ENCODE data around the gene ARL14EP. TPM values are rescaled to one million over a fixed set of nuclear protein-coding genes. Genes with fewer than 3 reads are reported as not detected.
A peak's percentile ranks its signal among the peaks of the same experiment; 100 is the strongest.

ARL14EP gene
- 25.4 TPM for total RNA-seq

DNA sequence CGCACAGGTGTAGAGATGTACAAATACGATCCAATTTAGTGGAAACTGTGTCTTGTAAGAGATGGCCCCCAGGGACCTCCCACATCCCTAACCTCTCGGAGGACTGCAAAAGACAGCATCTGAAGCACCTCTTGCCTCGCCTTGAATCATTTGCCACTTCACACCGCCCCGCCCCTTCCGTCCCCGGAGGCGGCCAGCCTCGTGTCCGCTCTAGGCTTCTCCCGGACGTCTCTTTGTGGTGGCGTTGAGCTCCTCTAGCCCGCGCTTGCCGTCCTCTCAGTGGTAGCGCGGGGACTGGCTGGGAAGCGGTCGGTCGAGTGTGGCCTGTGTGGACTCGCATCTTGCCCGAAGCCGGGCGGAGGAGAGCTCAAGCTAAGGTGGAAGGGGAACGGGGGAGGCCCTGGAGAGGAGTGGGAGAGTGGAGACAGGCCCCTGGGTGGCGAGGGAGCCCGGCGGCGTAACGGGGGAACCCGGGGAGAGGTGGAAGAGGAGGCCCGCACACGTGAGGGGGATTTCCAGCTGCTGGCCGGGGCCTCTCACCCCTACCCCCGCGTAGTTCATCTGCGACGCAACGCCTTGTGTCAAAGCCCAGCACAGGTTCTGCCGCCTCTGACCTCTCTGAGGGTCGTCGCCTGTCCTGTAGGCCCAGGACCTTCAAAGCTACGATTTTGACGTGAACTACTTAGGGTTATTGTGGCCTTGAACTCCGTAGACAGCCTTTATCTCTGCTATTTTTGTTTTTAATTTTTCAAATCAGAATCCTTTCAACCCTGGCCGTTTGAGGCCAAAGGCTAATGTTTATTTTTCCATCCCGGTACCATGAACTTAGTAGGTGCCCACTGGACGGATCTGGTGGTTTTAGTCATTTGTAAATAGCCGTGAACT is at the start of gene ARL14EP:
Gene ARL14EP (plus strand): TSS at position 279 of the 885 bp plus-strand sequence. CDS start 7,845 bp downstream, outside the sequence.
- H3K9me3 ChIP-seq (ENCODE audit: low read depth, low read length): no peaks in the 10 kb centered on the region
- peaks cover 30% of the 10 kb centered on the region for H3K4me1 ChIP-seq (ENCODE audit: insufficient read depth, low read length)
- peak within 1 kb of the TSS; percentile 61 for H3K4me3 ChIP-seq (ENCODE audit: low read length)
- H3K27me3 ChIP-seq (ENCODE audit: insufficient read depth, low read length): peaks cover 12% of the 10 kb centered on the region

DNA sequence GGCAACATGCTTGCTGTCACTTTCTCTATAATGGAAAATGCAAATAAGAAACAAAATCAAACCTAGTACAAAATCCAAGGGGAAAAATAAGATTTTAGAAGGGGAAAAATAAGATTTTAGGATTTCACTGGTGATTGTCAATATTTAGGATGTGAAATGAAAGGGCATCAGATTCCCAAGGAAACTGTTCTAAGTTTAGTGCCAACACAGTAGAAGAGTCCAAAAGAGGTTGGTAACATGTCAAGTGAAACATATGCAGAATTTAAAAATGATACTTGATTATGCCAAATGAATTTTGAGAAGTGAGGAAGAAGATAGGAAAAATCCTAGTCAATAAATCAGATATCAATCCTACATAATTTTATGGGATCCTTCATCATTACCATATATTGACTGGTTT is 45.7 kb upstream of the ARL14EP start:
- Histone ChIP-seq H3K4me3 (ENCODE audit: low read length) (no peak overlapping the region), H3K4me1 (ENCODE audit: insufficient read depth, low read length) (peaks cover 8% of the 10 kb centered on the region), H3K27me3 (ENCODE audit: insufficient read depth, low read length) (no peaks in the 10 kb centered on the region), H3K9me3 (ENCODE audit: low read depth, low read length) (no peaks in the 10 kb centered on the region)

DNA sequence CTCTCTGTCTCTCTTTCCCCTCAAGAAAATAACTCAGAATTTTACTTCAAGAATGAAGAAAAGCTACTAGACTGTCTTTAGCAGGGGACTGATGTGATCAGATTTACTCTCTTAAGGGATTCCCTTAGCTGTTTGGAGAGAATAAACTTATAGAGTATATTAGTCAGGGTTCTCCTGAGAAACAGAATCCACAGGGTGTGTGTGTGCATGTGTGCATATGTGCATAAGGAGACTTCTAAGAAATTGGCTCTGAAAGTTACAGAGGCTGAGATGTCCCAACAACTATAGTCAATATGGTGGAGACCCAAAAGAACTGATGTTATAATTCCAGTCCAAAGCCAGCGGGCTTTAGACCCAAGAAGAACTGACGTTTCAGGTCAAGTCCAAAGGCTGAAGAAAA is 43.1 kb upstream of the ARL14EP start:
- no peak overlapping the region for H3K4me3 ChIP-seq (ENCODE audit: low read length)
- H3K27me3 ChIP-seq (ENCODE audit: insufficient read depth, low read length): no peaks in the 10 kb centered on the region
- H3K4me1 ChIP-seq (ENCODE audit: insufficient read depth, low read length): peaks cover 11% of the 10 kb centered on the region
- no peaks in the 10 kb centered on the region for H3K9me3 ChIP-seq (ENCODE audit: low read depth, low read length)

DNA sequence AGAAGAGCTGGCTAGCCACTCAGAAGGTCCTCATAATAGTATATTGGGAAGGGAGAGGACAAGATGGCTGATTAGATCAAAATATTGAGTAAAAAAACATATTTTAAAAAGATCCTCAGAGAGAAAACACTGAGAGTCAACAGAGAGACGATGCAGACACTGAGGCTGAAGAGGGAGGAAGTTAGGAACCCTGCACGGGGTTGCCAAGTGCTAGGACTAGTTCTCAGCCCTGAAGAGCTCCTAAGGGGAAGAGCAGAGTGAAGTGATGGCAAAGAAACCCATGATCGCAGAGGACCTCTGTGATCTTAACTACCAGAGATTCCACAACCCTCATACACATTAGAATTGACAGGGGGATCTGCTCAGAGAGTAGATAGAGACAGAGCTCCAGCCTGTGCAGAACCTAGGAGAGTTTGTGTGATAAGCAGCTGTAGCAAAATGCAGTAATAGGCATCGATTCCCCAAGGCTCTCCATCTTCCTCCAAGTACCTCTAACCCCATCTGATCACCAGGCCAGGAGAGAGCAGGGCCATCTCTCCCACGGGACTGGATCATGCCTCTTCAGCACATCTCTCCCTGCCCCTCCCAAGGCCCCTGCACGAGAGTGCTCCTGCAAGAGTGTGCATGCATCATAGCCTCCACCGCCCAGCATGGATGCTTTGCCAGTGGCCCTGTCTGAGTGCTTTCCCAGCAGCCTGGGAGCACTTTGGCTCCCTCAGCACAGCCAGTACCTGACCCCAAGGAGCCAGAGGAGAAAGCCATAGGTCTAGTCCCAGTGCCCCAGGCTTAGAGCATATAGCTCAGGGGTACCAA is 41.2 kb upstream of the ARL14EP start:
- peaks cover 11% of the 10 kb centered on the region for H3K4me1 ChIP-seq (ENCODE audit: insufficient read depth, low read length)
- no peaks in the 10 kb centered on the region for H3K9me3 ChIP-seq (ENCODE audit: low read depth, low read length)
- no peak overlapping the region for H3K4me3 ChIP-seq (ENCODE audit: low read length)
- no peaks in the 10 kb centered on the region for H3K27me3 ChIP-seq (ENCODE audit: insufficient read depth, low read length)

DNA sequence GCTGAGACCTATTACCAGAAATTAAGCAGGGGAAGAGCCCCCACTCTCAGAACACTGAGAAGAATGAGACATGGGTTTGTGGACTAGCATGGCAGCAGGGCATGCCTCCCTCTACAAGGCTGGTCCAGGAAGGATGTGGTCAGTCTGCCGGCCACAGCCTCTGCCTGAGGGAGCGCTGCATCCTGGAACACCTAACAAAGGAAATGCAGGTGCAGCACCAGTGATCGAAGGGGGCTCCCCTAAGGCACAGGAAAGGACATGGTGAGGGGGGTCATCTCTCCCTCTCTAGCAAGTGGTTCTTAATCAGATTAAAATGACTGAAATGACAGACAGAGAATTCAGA is 40.6 kb upstream of the ARL14EP start:
- no peaks in the 10 kb centered on the region for H3K27me3 ChIP-seq (ENCODE audit: insufficient read depth, low read length)
- H3K4me3 ChIP-seq (ENCODE audit: low read length): no peak overlapping the region
- H3K9me3 ChIP-seq (ENCODE audit: low read depth, low read length): no peaks in the 10 kb centered on the region
- peaks cover 11% of the 10 kb centered on the region for H3K4me1 ChIP-seq (ENCODE audit: insufficient read depth, low read length)

DNA sequence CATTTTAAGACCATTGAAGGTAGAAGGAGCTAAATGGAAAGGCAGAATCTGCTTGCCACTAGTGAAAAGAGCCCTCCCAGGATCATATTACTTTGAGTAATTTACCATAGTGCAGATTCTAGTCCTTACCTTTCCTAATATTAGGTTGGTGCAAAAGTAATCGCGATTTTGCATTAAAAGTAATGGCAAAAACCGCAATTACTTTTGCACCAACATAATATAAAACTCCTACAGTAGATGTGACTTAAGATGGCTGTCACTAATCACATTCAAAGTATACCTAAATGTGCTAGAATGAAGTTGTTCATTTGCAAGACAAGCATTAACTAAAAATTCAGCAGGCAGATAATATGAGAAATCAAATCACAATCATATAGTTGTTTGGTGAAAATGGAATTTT is 38.1 kb upstream of the ARL14EP start:
- Histone ChIP-seq H3K4me3 (ENCODE audit: low read length) (no peak overlapping the region), H3K9me3 (ENCODE audit: low read depth, low read length) (no peaks in the 10 kb centered on the region), H3K27me3 (ENCODE audit: insufficient read depth, low read length) (no peaks in the 10 kb centered on the region), H3K4me1 (ENCODE audit: insufficient read depth, low read length) (peaks cover 11% of the 10 kb centered on the region)

DNA sequence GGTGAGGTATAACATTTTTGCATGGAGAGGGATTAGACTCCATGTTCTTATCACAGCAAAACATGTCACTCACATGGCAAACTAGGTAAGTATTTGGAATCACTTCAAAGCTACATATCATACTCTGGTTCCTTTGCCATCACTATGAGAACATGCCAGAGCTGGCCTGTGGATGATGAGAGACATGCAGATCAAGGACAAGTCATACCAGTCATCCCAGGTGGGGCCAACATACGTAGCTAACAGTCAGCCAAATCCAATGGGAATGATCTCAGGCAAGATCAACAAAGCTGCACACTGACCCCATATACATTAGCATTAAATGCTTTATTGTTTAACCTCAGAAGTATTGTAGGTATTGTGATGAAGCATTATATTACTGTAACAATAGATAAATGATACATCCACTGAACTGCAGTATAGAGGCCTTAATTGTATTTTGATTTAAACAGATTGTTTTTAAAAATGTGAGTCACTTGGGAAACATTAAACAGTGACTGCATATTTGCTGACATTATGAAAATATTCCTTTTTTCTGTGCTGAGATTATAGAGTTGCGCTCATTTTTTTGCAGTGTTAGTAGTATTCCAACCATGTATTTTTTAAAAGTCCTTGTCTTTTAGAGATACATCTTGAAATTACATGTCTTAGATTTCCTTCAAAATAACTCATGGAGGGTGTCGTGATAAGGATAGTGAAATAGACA is 37.3 kb upstream of the ARL14EP start:
- Histone ChIP-seq H3K4me3 (ENCODE audit: low read length) (no peak overlapping the region), H3K4me1 (ENCODE audit: insufficient read depth, low read length) (peaks cover 11% of the 10 kb centered on the region), H3K9me3 (ENCODE audit: low read depth, low read length) (no peaks in the 10 kb centered on the region), H3K27me3 (ENCODE audit: insufficient read depth, low read length) (no peaks in the 10 kb centered on the region)

DNA sequence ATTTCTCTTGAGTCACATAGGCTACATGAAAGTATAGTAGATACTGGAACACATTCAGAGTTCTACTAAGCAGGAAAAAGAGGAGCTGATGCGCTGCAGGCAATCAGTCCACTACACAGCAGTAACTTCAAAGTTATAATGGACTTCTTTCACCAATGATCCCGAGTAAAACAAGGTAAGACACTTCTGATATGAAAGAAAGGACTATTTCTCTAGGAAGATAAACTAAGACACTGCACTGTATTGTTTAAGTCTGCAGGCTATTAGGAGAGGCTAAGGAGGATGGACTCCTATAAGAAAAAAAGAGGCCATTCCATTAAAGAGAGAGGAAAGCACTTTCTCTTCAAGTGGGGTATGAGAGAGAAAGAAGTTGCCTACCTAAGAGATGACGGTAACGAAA is 31.6 kb upstream of the ARL14EP start:
- Histone ChIP-seq H3K27me3 (ENCODE audit: insufficient read depth, low read length) (no peaks in the 10 kb centered on the region), H3K9me3 (ENCODE audit: low read depth, low read length) (no peaks in the 10 kb centered on the region), H3K4me1 (ENCODE audit: insufficient read depth, low read length) (no peaks in the 10 kb centered on the region), H3K4me3 (ENCODE audit: low read length) (no peak overlapping the region)

DNA sequence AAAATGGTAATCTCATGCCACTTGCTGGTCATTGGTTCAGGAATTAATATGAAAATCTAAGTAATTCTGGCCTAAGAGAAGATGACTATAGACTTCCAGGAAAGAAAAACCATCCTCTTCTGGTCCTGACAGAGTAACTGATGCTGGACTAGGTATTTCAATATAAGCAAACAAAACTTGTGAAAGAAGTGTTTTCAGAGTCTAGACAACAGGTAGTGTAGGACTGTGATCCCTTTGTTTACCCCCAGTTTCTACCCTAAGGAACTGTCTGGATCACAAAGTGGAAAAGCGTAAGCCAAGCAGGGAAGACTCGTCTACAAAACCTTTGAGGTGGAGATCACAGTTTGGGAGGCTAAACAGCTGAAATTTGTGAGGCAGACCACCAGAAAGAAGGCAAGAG is 30.4 kb upstream of the ARL14EP start:
- no peaks in the 10 kb centered on the region for H3K9me3 ChIP-seq (ENCODE audit: low read depth, low read length)
- H3K27me3 ChIP-seq (ENCODE audit: insufficient read depth, low read length): no peaks in the 10 kb centered on the region
- no peaks in the 10 kb centered on the region for H3K4me1 ChIP-seq (ENCODE audit: insufficient read depth, low read length)
- no peak overlapping the region for H3K4me3 ChIP-seq (ENCODE audit: low read length)

DNA sequence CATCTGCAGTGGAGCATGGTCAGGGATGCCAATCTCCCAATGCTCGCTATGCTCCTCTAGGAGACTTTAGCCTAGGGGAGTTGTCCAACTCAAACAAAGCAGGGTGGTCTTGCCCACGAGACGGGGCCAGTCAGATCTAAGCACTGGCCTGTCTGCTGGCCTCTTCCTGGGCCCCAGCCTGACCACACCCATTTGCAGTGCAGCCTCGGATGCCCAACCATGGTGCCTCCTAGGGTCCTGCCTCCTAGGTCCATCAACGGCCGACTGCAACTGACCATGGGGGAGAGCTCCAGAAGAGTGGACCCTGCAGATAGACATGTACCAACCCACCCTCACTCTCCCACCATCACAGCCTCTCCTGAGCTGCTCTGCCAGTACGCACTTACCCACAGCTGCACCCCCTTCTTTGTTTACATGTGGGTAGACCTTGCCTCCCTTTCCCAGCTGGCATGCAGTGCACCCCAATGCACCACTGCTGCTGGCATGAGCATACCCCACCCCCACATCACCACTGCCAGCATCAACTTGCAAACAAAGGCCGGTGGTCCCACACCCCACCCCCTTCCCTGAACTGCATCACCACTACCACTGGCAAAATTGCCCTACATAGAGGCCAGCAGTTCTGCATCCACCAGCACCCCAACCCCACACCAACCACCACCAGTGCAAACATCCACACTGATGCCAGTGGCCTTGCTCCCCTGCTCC is 27.6 kb upstream of the ARL14EP start:
- Histone ChIP-seq H3K4me1 (ENCODE audit: insufficient read depth, low read length) (no peaks in the 10 kb centered on the region), H3K9me3 (ENCODE audit: low read depth, low read length) (no peaks in the 10 kb centered on the region), H3K27me3 (ENCODE audit: insufficient read depth, low read length) (no peaks in the 10 kb centered on the region), H3K4me3 (ENCODE audit: low read length) (no peak overlapping the region)

DNA sequence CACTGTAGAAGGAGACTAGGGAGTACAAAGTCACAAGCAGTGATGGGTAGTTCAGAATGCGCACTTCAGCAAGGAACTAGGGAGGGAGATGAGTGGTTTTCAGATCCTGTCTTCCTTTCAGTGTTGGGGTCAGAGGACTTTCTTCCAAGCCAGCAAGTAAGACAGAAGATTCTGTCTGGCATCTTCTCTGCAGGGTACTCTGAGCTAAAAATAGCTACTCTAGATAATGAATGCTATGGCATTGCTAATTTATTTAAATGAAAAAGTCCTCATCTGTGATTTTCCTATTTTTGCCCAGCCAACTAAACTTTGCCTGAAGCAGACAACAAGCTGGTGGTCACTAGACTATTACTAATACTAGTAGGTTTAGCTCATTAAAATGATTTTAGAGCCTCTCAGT is 18.3 kb upstream of the ARL14EP start:
- Histone ChIP-seq H3K4me3 (ENCODE audit: low read length) (no peak overlapping the region), H3K27me3 (ENCODE audit: insufficient read depth, low read length) (no peaks in the 10 kb centered on the region), H3K4me1 (ENCODE audit: insufficient read depth, low read length) (no peaks in the 10 kb centered on the region), H3K9me3 (ENCODE audit: low read depth, low read length) (no peaks in the 10 kb centered on the region)

DNA sequence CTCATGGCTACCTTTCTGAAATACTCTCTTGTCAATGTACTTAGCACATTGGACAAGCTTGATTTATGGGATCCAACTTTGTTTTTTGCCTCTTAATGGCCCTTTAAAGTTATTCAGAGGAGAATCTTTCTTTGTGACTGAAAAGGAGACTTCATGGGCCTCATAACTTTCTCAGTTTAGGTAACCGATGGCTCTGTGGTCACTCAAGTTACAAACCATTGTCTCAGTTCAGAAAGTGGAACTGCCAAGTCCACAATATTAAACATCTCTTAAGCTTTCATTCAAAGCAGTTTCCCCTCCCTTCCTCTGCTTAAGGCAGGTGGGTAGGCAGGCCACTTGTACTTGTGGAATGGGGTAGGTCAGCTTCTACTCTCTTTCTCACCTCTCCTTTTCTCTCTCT is 12.3 kb upstream of the ARL14EP start:
- H3K4me1 ChIP-seq (ENCODE audit: insufficient read depth, low read length): no peaks in the 10 kb centered on the region
- no peaks in the 10 kb centered on the region for H3K9me3 ChIP-seq (ENCODE audit: low read depth, low read length)
- peaks cover 10% of the 10 kb centered on the region for H3K27me3 ChIP-seq (ENCODE audit: insufficient read depth, low read length)
- no peak overlapping the region for H3K4me3 ChIP-seq (ENCODE audit: low read length)

DNA sequence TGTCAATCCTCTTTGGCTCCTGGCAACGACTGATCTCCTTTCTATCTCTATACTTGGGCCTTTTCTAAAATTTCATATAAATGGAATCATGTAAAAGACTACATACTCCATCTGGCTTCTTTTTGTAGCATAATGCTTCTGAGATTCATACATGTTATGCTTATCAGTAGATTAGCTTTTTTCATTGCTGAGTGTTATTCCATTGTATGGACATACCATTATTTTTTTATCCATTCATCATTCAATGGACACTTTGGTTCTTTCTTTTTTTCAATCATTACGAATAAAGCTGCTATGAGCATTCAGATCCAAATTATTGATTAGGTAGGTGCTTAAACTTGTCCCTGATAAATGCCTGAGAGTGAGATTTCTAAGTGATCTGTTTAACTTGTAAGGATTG is 11.7 kb upstream of the ARL14EP start:
- no peaks in the 10 kb centered on the region for H3K9me3 ChIP-seq (ENCODE audit: low read depth, low read length)
- peaks cover 10% of the 10 kb centered on the region for H3K27me3 ChIP-seq (ENCODE audit: insufficient read depth, low read length)
- H3K4me1 ChIP-seq (ENCODE audit: insufficient read depth, low read length): no peaks in the 10 kb centered on the region
- no peak overlapping the region for H3K4me3 ChIP-seq (ENCODE audit: low read length)

DNA sequence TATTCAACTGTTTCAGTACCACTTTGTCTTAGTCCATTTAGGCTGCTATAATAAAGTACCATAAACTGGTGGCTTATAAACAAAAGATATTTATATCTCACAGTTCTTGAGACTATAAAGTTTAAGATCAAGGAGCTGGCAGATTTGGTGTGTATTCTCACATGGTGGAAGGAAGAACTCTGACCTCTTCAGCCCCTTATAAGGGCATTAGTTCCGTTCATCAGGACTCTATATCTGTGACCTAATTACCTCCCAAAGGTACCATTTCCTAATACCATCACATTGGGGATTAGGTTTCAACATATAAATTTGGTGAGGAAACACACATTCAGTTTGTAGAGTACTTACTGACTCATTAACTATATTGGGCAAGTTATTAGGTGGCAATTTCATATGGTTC is 10.7 kb upstream of the ARL14EP start:
- no peaks in the 10 kb centered on the region for H3K9me3 ChIP-seq (ENCODE audit: low read depth, low read length)
- H3K27me3 ChIP-seq (ENCODE audit: insufficient read depth, low read length): peaks cover 10% of the 10 kb centered on the region
- no peaks in the 10 kb centered on the region for H3K4me1 ChIP-seq (ENCODE audit: insufficient read depth, low read length)
- H3K4me3 ChIP-seq (ENCODE audit: low read length): no peak overlapping the region

DNA sequence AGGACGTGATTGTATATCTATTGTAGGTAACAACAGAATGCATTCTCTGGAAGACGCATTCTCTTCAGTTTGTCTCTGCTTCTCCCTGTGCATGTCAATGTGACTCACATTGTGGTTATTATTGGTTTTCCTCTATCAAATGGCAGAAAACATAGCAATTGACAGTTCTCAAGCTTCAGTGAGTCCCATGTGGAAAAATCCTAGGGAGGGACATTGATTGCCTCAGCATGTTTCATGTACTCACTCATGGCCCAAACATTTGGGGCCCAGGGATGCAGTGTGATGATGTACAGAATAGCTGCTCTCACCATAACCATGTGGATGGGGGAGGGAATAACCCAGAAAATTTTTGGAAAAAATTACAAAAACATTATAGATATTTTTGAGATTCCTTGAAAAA is 9.3 kb upstream of the ARL14EP start:
- no peaks in the 10 kb centered on the region for H3K9me3 ChIP-seq (ENCODE audit: low read depth, low read length)
- no peak overlapping the region for H3K4me3 ChIP-seq (ENCODE audit: low read length)
- peaks cover 16% of the 10 kb centered on the region for H3K27me3 ChIP-seq (ENCODE audit: insufficient read depth, low read length)
- H3K4me1 ChIP-seq (ENCODE audit: insufficient read depth, low read length): no peaks in the 10 kb centered on the region

All from mononuclear cell (primary cell).